Fibroblast of gingiva (primary cell): ENCODE measurements around the gene TAOK2.

Source experiments
- DNase-seq: peaks from one replicate; pipeline ENCODE4 v3.0.0-alpha.2; 2011; ENCODE audit warnings: low read depth

The TAOK2 gene

GRCh38 chr16:29963021-29963743, 10.5 kb upstream of the TAOK2 start:
- no peak for DNase-seq

- no peak for DNase-seq
Measured at GRCh38 chr16:29968205-29968604, 5.5 kb upstream of the TAOK2 start.

GRCh38 chr16:29971304-29971703, 2.4 kb upstream of the TAOK2 start:
- DNase-seq, result no peak

GRCh38 chr16:29972500-29972899, 1.2 kb upstream of the TAOK2 start:
- DNase-seq, result no peak

GRCh38 chr16:29972992-29973383, 680 bp upstream of the TAOK2 start:
- DNase-seq, result no peak

GRCh38 chr16:29974291-29975133, 844 bp downstream of the TAOK2 start:
- DNase-seq, result no peak

GRCh38 chr16:29975134-29975538, 1.5 kb downstream of the TAOK2 start:
- DNase-seq, result no peak

GRCh38 chr16:29975811-29976511, 2.3 kb downstream of the TAOK2 start:
- DNase-seq, result no peak

GRCh38 chr16:29977063-29977825, 3.6 kb downstream of the TAOK2 start:
- DNase-seq, result no peak

GRCh38 chr16:29978081-29978480, 4.4 kb downstream of the TAOK2 start:
- no peak for DNase-seq

- DNase-seq, result no peak
Measured at GRCh38 chr16:29978564-29979270, 5.0 kb downstream of the TAOK2 start.

- no peak for DNase-seq
Measured at GRCh38 chr16:29982560-29983419, 9.1 kb downstream of the TAOK2 start.

- no peak for DNase-seq
Measured at GRCh38 chr16:29983420-29984136, 9.9 kb downstream of the TAOK2 start.

- DNase-seq, result no peak
Measured at GRCh38 chr16:29984137-29984763, 10.6 kb downstream of the TAOK2 start.

- DNase-seq, result no peak
Measured at GRCh38 chr16:29984764-29985147, 11.1 kb downstream of the TAOK2 start.

GRCh38 chr16:29985271-29985811, 11.7 kb downstream of the TAOK2 start:
- DNase-seq, result no peak

GRCh38 chr16:29986231-29986630, 12.6 kb downstream of the TAOK2 start:
- no peak for DNase-seq

GRCh38 chr16:29986931-29987330, 13.3 kb downstream of the TAOK2 start:
- no peak for DNase-seq
